Stomach (tissue), 4 donors: ENCODE measurements around the gene PDP2.

ENCODE experiments used
- CTCF ChIP-seq, 7 experiments: fragments of 450-650 bp in 4 of 7; fragments of 200-600 bp in 3 of 7; sonication (generic) in 3 of 7; IDR thresholded peaks; one replicate each; pipeline ENCODE4 v1.5.1; 2016 to 2019; ENCODE audit warnings: antibody characterized with exemption in 7 of 7, control low read depth in 2 of 7, mild to moderate bottlenecking in 1 of 7
- EP300 ChIP-seq: sonication (generic); formaldehyde crosslinking; IDR thresholded peaks from one replicate; pipeline ENCODE4 v1.6.1; 2017; ENCODE audit warnings: antibody characterized with exemption
- POLR2AphosphoS5 ChIP-seq, 3 donors: sonication (generic); formaldehyde crosslinking; IDR thresholded peaks; one replicate each; pipeline ENCODE4 v1.6.1; 2016; ENCODE audit warnings: antibody characterized with exemption in 3 of 3

DNA sequence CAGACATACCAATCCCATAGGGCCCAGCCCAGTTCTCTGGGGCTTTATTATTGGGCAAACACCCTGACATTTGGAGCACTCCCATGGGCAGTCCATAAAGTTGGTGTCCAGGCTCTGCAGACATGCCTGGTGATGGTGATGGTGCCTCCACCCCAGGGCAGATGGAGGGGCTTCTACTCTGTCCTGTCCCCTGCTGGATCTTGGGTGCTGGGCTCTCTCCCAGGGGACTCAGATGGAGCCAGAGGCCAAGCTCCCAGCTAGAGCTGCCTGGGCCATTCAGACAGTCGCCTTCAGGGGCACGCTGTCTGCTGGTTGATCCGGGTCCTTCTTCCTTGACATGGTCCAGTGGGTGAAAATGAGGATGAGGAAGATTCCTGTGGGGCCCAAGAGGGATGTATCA lies 27.8 kb downstream of the PDP2 start:
- TF ChIP-seq POLR2AphosphoS5 (IDR thresholded peaks at IDR 0.05), result no peak
- no peak for TF ChIP-seq EP300
- no peak for TF ChIP-seq CTCF (IDR thresholded peaks at IDR 0.05)
